ENCODE data around the gene CREB5.
"Not testable (repeated sequence)": the region's sequence is repeated elsewhere in the genome, so short reads cannot be mapped to it uniquely, and the experiment has no call there.

Gene CREB5

DNA sequence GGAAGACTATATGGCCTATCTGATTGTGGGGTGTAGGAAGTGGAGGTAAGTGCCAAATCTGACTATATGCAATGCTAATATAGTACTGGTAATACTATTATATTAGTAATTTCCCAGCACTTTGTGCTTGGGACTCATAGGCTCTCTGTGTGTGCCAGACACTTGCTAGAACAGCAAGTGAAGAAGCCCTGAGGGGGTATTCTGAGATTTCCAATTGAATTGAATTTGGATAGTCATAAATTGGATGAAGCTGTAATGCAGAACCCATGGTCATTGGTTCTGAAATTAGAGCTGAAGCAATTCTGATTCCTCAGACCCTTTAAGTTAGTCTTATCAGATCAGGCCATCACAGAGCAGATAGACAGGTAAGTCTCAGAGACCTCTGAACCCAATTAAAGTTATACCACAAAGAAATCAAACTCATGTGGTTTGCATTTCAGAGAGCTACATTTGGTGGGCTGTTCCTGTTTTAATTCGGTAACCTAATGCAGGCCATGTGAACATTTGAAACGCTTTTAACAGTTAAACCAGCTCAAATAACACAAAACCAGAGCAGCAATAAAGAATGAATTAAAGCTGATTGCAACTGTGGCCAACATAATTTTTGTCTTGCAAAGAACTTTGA is 179.5 kb downstream of the CREB5 start:
- no peaks in the 10 kb centered on the region for H3K4me1 ChIP-seq (ENCODE audit: control insufficient read depth, insufficient read depth, low read length)
- H3K27me3 ChIP-seq (ENCODE audit: control insufficient read depth, insufficient read depth, low read length), result no peaks in the 10 kb centered on the region
- H3K36me3 ChIP-seq (ENCODE audit: control insufficient read depth, insufficient read depth, low read length), result no peaks in the 10 kb centered on the region
- WGBS (ENCODE audit: insufficient coverage, insufficient read length), result no CpG with 5 or more reads among the region's 2 CpGs
- no peak overlapping the region for H3K4me3 ChIP-seq (ENCODE audit: low read length)
- H3K9me3 ChIP-seq (ENCODE audit: control insufficient read depth, insufficient read depth, low read length), result no peaks in the 10 kb centered on the region
- no peak overlapping the region for H3K27ac ChIP-seq (ENCODE audit: low read length)
- DNase-seq (ENCODE audit: low read depth, low spot score), result no peak

DNA sequence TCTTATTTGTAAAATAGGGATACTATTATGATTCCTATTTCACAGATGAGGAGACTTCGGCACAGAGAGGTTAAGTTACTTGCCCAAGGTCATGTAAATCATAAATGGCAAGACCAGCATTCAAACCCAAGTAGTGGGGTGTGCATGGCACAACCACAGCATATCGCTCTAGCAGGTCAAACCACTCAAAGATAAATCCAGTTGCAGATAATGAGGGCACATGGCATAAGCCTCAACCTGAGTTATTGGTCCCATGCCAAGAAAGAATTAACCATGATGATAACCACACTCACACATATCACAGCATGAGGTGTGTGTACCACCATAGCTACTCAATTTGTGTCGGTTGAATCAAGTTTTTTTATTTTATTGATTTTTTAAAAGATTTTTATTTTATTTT is 180.5 kb downstream of the CREB5 start:
- Histone ChIP-seq H3K9me3 (ENCODE audit: control insufficient read depth, insufficient read depth, low read length) (no peaks in the 10 kb centered on the region), H3K4me1 (ENCODE audit: control insufficient read depth, insufficient read depth, low read length) (no peaks in the 10 kb centered on the region), H3K36me3 (ENCODE audit: control insufficient read depth, insufficient read depth, low read length) (no peaks in the 10 kb centered on the region), H3K4me3 (ENCODE audit: low read length) (no peak overlapping the region), H3K27ac (ENCODE audit: low read length) (no peak overlapping the region), H3K27me3 (ENCODE audit: control insufficient read depth, insufficient read depth, low read length) (no peaks in the 10 kb centered on the region)
- DNase-seq (ENCODE audit: low read depth, low spot score), result no peak
- no CpG with 5 or more reads among the region's 3 CpGs for WGBS (ENCODE audit: insufficient coverage, insufficient read length)

DNA sequence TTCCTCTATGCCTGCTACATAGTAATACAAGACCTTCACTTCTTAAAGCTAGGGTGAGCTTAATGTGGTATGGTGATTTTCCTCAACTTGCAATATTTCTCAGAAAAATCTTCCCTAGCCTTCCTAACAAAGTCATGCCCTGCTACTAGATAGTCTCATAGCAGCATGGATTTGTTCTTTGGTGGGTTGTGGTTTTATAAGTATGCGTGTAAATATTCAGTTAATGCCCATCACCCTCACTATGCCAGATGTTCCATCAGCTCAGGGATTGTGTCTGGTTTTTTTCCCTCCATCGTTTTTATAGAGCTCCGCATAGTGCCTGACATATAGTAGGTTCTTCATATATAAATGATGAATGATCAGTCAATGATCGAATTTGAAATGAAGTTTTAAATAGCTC is 182.8 kb downstream of the CREB5 start:
- Histone ChIP-seq H3K9me3 (ENCODE audit: control insufficient read depth, insufficient read depth, low read length) (no peaks in the 10 kb centered on the region), H3K4me3 (ENCODE audit: low read length) (no peak overlapping the region), H3K27ac (ENCODE audit: low read length) (no peak overlapping the region), H3K27me3 (ENCODE audit: control insufficient read depth, insufficient read depth, low read length) (no peaks in the 10 kb centered on the region), H3K36me3 (ENCODE audit: control insufficient read depth, insufficient read depth, low read length) (no peaks in the 10 kb centered on the region), H3K4me1 (ENCODE audit: control insufficient read depth, insufficient read depth, low read length) (no peaks in the 10 kb centered on the region)
- no CpG with 5 or more reads among the region's 4 CpGs for WGBS (ENCODE audit: insufficient coverage, insufficient read length)
- DNase-seq (ENCODE audit: low read depth, low spot score), result no peak

DNA sequence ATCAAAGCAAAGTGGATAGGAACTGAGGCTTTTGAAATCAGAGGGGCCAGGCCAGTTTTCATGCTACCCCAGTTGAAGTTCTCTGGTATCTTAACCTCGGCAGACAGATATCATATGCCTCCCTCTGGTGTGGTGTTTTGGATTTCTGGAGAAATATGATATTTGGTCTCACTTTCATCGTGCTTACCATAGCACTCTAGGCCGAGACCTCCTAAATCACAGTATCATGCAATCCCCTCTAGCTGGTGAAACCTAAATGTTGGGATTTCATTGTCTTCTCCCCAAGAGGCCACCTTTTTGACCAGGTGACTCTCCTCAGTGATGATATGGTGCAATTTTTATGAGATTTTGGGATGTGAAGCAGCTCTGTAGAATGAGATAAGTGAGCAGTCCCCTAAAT is 183.5 kb downstream of the CREB5 start:
- Histone ChIP-seq H3K4me1 (ENCODE audit: control insufficient read depth, insufficient read depth, low read length) (no peaks in the 10 kb centered on the region), H3K9me3 (ENCODE audit: control insufficient read depth, insufficient read depth, low read length) (no peaks in the 10 kb centered on the region), H3K27ac (ENCODE audit: low read length) (no peak overlapping the region), H3K36me3 (ENCODE audit: control insufficient read depth, insufficient read depth, low read length) (no peaks in the 10 kb centered on the region), H3K4me3 (ENCODE audit: low read length) (no peak overlapping the region), H3K27me3 (ENCODE audit: control insufficient read depth, insufficient read depth, low read length) (no peaks in the 10 kb centered on the region)
- WGBS (ENCODE audit: insufficient coverage, insufficient read length), result no CpG with 5 or more reads among the region's 3 CpGs
- no peak for DNase-seq (ENCODE audit: low read depth, low spot score)

DNA sequence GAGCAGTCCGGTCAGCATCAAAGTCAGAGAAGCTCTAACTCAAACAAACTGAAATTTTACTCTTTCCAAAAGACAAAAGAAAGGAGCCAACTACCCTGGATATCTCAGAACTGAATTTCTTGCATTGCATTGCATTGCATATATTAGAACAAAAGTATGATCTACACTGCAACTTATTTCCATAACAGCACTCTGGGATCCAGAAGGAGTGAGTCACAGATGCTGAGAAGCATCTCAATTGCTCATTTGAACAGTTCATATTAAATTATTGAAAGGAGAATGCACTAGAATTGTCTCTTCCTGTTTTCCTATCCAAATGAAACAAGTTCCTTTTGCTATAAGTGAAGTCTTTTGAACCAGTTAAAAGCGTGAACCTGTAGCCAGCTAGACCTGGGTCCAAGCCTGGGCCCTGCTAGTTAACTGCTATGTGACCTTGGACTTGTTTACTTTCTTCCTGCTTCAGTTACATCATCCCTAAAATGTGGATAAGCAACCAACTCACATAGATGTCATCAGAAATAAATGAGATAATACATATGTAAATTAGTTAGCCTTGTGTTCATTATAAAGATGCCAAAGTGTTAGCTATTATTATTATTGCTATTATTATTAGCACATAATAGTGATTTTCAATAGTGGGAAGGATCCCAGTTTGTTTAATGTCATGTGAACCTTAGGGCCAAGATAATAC is 184.1 kb downstream of the CREB5 start:
- no CpG with 5 or more reads among the region's 2 CpGs for WGBS (ENCODE audit: insufficient coverage, insufficient read length)
- no peaks in the 10 kb centered on the region for H3K4me1 ChIP-seq (ENCODE audit: control insufficient read depth, insufficient read depth, low read length)
- H3K27me3 ChIP-seq (ENCODE audit: control insufficient read depth, insufficient read depth, low read length), result no peaks in the 10 kb centered on the region
- no peak overlapping the region for H3K4me3 ChIP-seq (ENCODE audit: low read length)
- H3K9me3 ChIP-seq (ENCODE audit: control insufficient read depth, insufficient read depth, low read length), result no peaks in the 10 kb centered on the region
- H3K36me3 ChIP-seq (ENCODE audit: control insufficient read depth, insufficient read depth, low read length), result no peaks in the 10 kb centered on the region
- DNase-seq (ENCODE audit: low read depth, low spot score), result no peak
- H3K27ac ChIP-seq (ENCODE audit: low read length), result no peak overlapping the region

DNA sequence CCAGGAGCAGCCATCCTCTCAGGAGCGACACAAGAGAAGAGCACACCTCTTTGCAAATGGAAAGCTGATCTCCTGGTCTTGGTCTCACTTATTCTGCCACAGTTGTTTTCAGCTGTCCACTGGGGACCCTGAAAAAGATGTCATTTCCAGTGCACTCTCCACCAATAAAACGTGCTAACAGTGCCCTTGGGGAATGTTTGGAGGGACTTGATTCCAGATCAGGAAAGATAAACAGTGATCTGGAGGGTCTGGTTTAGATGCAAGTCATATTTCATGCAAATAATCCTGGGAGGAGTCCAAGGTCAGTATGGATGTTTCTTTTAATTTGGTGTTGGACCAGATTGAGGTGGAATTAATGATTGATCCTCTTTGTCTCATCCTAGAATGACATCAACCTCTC is 185.0 kb downstream of the CREB5 start:
- no peak overlapping the region for H3K27ac ChIP-seq (ENCODE audit: low read length)
- no peaks in the 10 kb centered on the region for H3K4me1 ChIP-seq (ENCODE audit: control insufficient read depth, insufficient read depth, low read length)
- no CpG with 5 or more reads among the region's 2 CpGs for WGBS (ENCODE audit: insufficient coverage, insufficient read length)
- no peak overlapping the region for H3K4me3 ChIP-seq (ENCODE audit: low read length)
- H3K27me3 ChIP-seq (ENCODE audit: control insufficient read depth, insufficient read depth, low read length), result no peaks in the 10 kb centered on the region
- no peaks in the 10 kb centered on the region for H3K9me3 ChIP-seq (ENCODE audit: control insufficient read depth, insufficient read depth, low read length)
- no peak for DNase-seq (ENCODE audit: low read depth, low spot score)
- H3K36me3 ChIP-seq (ENCODE audit: control insufficient read depth, insufficient read depth, low read length), result no peaks in the 10 kb centered on the region

DNA sequence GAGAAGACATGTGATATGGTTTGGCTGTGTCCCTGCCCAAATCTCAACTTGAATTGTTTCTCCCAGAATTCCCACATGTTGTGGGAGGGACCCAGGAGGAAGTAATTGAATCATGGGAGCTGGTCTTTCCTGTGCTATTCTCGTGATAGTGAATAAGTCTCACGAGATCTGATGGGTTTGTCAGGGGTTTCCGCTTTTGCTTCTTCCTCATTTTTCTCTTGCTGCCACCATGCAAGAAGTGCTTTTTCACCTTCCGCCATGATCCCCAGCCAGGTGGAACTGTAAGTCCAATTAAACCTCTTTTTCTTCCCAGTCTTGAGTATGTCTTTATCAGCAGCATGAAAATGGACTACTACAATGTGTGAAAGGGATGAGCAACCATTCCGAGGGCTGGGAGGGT is 185.7 kb downstream of the CREB5 start:
- not testable (repeated sequence) for H3K27me3 ChIP-seq (ENCODE audit: control insufficient read depth, insufficient read depth, low read length); H3K36me3 ChIP-seq (ENCODE audit: control insufficient read depth, insufficient read depth, low read length); DNase-seq (ENCODE audit: low read depth, low spot score); H3K27ac ChIP-seq (ENCODE audit: low read length); H3K4me3 ChIP-seq (ENCODE audit: low read length); H3K4me1 ChIP-seq (ENCODE audit: control insufficient read depth, insufficient read depth, low read length); H3K9me3 ChIP-seq (ENCODE audit: control insufficient read depth, insufficient read depth, low read length)
- no CpG with 5 or more reads among the region's 5 CpGs for WGBS (ENCODE audit: insufficient coverage, insufficient read length)

DNA sequence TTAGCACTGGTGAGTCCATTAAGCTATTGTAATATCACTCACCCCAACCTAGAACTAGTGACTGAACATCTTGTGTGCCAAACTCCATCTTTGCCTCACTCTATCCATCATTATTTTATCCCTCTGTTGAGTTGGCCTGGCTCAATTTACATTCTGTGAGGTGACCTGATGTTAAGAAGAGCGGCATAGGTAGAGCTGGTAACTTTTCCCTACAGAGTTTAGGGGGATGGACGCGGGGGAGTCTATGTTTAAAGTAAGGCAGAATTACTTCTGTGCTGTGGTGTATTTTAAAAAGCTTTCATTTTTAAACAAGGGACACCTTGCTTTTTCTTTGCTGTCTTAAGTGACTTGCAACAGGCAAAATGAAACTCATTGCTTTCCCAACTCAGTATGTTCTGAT is 186.3 kb downstream of the CREB5 start:
- Histone ChIP-seq H3K27me3 (ENCODE audit: control insufficient read depth, insufficient read depth, low read length) (no peaks in the 10 kb centered on the region), H3K9me3 (ENCODE audit: control insufficient read depth, insufficient read depth, low read length) (no peaks in the 10 kb centered on the region), H3K27ac (ENCODE audit: low read length) (no peak overlapping the region), H3K4me1 (ENCODE audit: control insufficient read depth, insufficient read depth, low read length) (no peaks in the 10 kb centered on the region), H3K4me3 (ENCODE audit: low read length) (no peak overlapping the region), H3K36me3 (ENCODE audit: control insufficient read depth, insufficient read depth, low read length) (no peaks in the 10 kb centered on the region)
- WGBS (ENCODE audit: insufficient coverage, insufficient read length), result no CpG with 5 or more reads among the region's 3 CpGs
- DNase-seq (ENCODE audit: low read depth, low spot score), result no peak

DNA sequence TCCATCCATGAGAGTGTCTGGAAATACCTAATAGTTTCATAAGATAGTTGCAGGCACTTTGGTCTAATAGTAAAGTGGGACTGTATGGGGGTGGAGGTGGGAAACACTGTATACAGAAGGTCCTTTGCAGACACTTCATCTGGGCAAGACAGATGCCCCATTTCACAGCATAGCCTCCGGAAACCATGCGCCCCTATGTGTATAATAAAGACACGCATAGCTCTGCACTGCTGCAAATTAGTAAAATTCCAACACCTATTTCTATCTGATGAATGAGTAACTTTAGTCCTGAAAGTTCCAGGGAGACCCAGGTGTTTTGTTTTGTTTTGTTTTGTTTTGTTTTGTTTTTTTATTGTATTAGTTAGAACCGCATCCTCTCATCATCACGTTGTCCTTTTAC is 187.1 kb downstream of the CREB5 start:
- H3K4me3 ChIP-seq (ENCODE audit: low read length), result no peak overlapping the region
- H3K36me3 ChIP-seq (ENCODE audit: control insufficient read depth, insufficient read depth, low read length), result no peaks in the 10 kb centered on the region
- no peaks in the 10 kb centered on the region for H3K27me3 ChIP-seq (ENCODE audit: control insufficient read depth, insufficient read depth, low read length)
- whole genome bisulfite sequencing (ENCODE audit: insufficient coverage, insufficient read length), result no CpG with 5 or more reads among the region's 5 CpGs
- no peaks in the 10 kb centered on the region for H3K4me1 ChIP-seq (ENCODE audit: control insufficient read depth, insufficient read depth, low read length)
- H3K9me3 ChIP-seq (ENCODE audit: control insufficient read depth, insufficient read depth, low read length), result no peaks in the 10 kb centered on the region
- no peak overlapping the region for H3K27ac ChIP-seq (ENCODE audit: low read length)
- no peak for DNase-seq (ENCODE audit: low read depth, low spot score)

DNA sequence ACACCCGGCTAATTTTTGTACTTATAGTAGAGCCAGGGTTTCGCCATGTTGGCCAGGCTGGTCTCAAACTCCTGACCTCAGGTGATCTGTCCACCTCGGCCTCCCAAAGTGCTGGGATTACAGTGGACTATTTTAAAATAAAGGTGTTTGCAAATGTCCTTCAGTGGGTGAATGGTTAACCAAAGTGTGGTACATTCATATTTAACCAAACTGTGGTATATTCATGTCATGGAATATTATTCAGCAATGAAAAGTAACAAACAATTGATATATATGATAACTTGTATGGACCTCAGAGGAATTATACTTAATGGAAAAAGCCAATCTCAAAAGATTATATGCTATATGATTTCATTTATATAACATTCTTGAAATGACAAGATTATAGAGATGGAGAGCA is 190.0 kb downstream of the CREB5 start:
- DNase-seq (ENCODE audit: low read depth, low spot score), result no peak
- Histone ChIP-seq H3K27me3 (ENCODE audit: control insufficient read depth, insufficient read depth, low read length) (no peaks in the 10 kb centered on the region), H3K4me3 (ENCODE audit: low read length) (no peak overlapping the region), H3K9me3 (ENCODE audit: control insufficient read depth, insufficient read depth, low read length) (no peaks in the 10 kb centered on the region), H3K36me3 (ENCODE audit: control insufficient read depth, insufficient read depth, low read length) (no peaks in the 10 kb centered on the region), H3K4me1 (ENCODE audit: control insufficient read depth, insufficient read depth, low read length) (no peaks in the 10 kb centered on the region), H3K27ac (ENCODE audit: low read length) (no peak overlapping the region)
- no CpG with 5 or more reads among the region's 3 CpGs for WGBS (ENCODE audit: insufficient coverage, insufficient read length)

Data from iPS DF 6.9 (cell line).